B cell (primary cell): Measurements from ENCODE around the gene BNIPL. TPM values are rescaled to one million over a fixed set of nuclear protein-coding genes. Genes with fewer than 3 reads are reported as not detected.
A peak's percentile ranks its signal among the peaks of the same experiment; 100 is the strongest.

Source experiments
- ATAC-seq: fragments of 200-7000 bp; cut with Tn5 transposase; one replicate; pipeline ENCODE4 v1.10.0; 2021; ENCODE audit warnings: low read depth, mild to moderate bottlenecking, moderate number of reproducible peaks, moderate library complexity
- CTCF ChIA-PET: fragments of 350-600 bp; sonication (Branson Sonifier 250); formaldehyde crosslinking; loops from one replicate; lab custom pipeline; 2021; ENCODE audit warnings: antibody characterized with exemption, inconsistent platforms; lab: Charles Lee
- POLR2A ChIA-PET: fragments of 350-600 bp; sonication (Branson Sonifier 250); formaldehyde crosslinking; loops from one replicate; lab custom pipeline; 2021; ENCODE audit warnings: antibody characterized with exemption; lab: Charles Lee
- DNase-seq: peaks from one replicate; pipeline ENCODE4 v3.0.0; 2013
- H2AFZ ChIP-seq: 2 replicates; pipeline ENCODE4 v1.6.1; 2012; ENCODE audit warnings: mild to moderate bottlenecking, low read depth, low read length; ENCODE audit not compliant: insufficient read depth, poor library complexity, severe bottlenecking
- H3K27ac ChIP-seq, 2 donors: 1 replicate in 1 of 2; 2 replicates in 1 of 2; pipeline ENCODE4 v1.5.1; 2012 to 2013; ENCODE audit warnings: low read length in 2 of 2, mild to moderate bottlenecking in 2 of 2, moderate library complexity in 1 of 2
- H3K27me3 ChIP-seq, 4 experiments: fragments of 200-600 bp in 1 of 4; sonication (generic) in 1 of 4; replicated peaks in 1 of 4; 1 replicate in 2 of 4; 2 replicates in 2 of 4; pipeline versions ENCODE4 v1.6.1 to v1.7.0; 2013 to 2016; ENCODE audit warnings: low read length in 3 of 4, mild to moderate bottlenecking in 2 of 4, mixed read lengths in 1 of 4, moderate library complexity in 1 of 4; ENCODE audit not compliant: insufficient read depth in 4 of 4, control insufficient read depth in 3 of 4; ENCODE audit errors: control extremely low read depth in 1 of 4
- H3K36me3 ChIP-seq, 2 experiments: replicated peaks in 1 of 2; 1 replicate in 1 of 2; 2 replicates in 1 of 2; pipeline versions ENCODE4 v1.6.1 to v1.7.1; 2013; ENCODE audit warnings: low read length in 1 of 2; ENCODE audit not compliant: insufficient read depth in 2 of 2, control insufficient read depth in 1 of 2; ENCODE audit errors: control extremely low read depth in 1 of 2, extremely low read depth in 1 of 2
- H3K4me1 ChIP-seq, 2 donors: fragments of 200-600 bp in 1 of 2; sonication (generic) in 1 of 2; 1 replicate in 1 of 2; 2 replicates in 1 of 2; pipeline versions ENCODE4 v1.5.1 to v1.6.1; 2013 to 2017; ENCODE audit warnings: low read length in 2 of 2; ENCODE audit not compliant: control insufficient read depth in 2 of 2, insufficient read depth in 2 of 2
- H3K4me2 ChIP-seq: replicated peaks from 2 replicates; pipeline ENCODE3; 2012; ENCODE audit warnings: mild to moderate bottlenecking, low read depth, low read length; ENCODE audit not compliant: poor library complexity, severe bottlenecking
- H3K4me3 ChIP-seq, 5 experiments: fragments of 200-600 bp in 1 of 5; sonication (generic) in 1 of 5; 1 replicate in 3 of 5; 2 replicates in 2 of 5; pipeline versions ENCODE4 v1.5.1 to v1.7.0; 2011 to 2016; ENCODE audit warnings: low read length in 4 of 5, mild to moderate bottlenecking in 4 of 5, low read depth in 2 of 5, control low read depth in 1 of 5, moderate library complexity in 1 of 5; ENCODE audit not compliant: insufficient read depth in 1 of 5; ENCODE audit errors: control extremely low read depth in 1 of 5, extremely low read depth in 1 of 5
- H3K79me2 ChIP-seq: fragments of 200-600 bp; sonication (generic); one replicate; pipeline ENCODE4 v1.6.0; 2016; ENCODE audit warnings: low read length; ENCODE audit not compliant: control insufficient read depth, insufficient read depth
- H3K9ac ChIP-seq: fragments of 200-600 bp; sonication (generic); 2 replicates; pipeline ENCODE4 v1.6.1; 2017; ENCODE audit warnings: mild to moderate bottlenecking, low read length, moderate library complexity
- H3K9me3 ChIP-seq, 3 donors: one replicate each; pipeline versions ENCODE4 v1.6.1 to v1.7.1; 2013; ENCODE audit warnings: low read length in 2 of 3; ENCODE audit not compliant: control insufficient read depth in 2 of 3, insufficient read depth in 1 of 3; ENCODE audit errors: control extremely low read depth in 1 of 3
- H4K20me1 ChIP-seq: 2 replicates; pipeline ENCODE4 v1.6.0; 2012; ENCODE audit warnings: mild to moderate bottlenecking, low read length; ENCODE audit not compliant: insufficient read depth, control insufficient read depth, poor library complexity, severe bottlenecking
- H3K27ac Mint-ChIP-seq: one replicate; pipeline ENCODE4 v1.8.0; 2021; ENCODE audit warnings: mixed read lengths
- H3K27me3 Mint-ChIP-seq: one replicate; pipeline ENCODE4 v1.8.0; 2021; ENCODE audit warnings: mixed read lengths
- H3K4me1 Mint-ChIP-seq: one replicate; pipeline ENCODE4 v1.8.0; 2021; ENCODE audit warnings: mixed read lengths
- H3K4me3 Mint-ChIP-seq: one replicate; pipeline ENCODE4 v1.8.0; 2021; ENCODE audit warnings: mixed read lengths
- H3K9me3 Mint-ChIP-seq: one replicate; pipeline ENCODE4 v1.8.0; 2022; ENCODE audit warnings: mixed read lengths; ENCODE audit not compliant: insufficient read depth
- CTCF ChIP-seq: fragments of 200-600 bp; IDR thresholded peaks from one replicate; pipeline ENCODE4 v1.8.0; 2022; ENCODE audit warnings: antibody characterized with exemption, mild to moderate bottlenecking
- EZH2 ChIP-seq: IDR thresholded peaks from 2 replicates; pipeline ENCODE4 v1.6.1; 2012; ENCODE audit warnings: borderline replicate concordance, low read depth, mild to moderate bottlenecking, moderate library complexity, low read length; ENCODE audit not compliant: insufficient read depth, poor library complexity, severe bottlenecking
- WGBS: methylation state at CpG from one replicate; pipeline ENCODE4 v1.1.5; 2013; ENCODE audit warnings: missing lambda C conversion rate; ENCODE audit not compliant: insufficient coverage; 5-methylcytosine and 5-hydroxymethylcytosine counted together
- intact Hi-C: fragments of 100-400 bp; cut with micrococcal nuclease; formaldehyde crosslinking; loops from one replicate; pipeline ENCODE4 v1.10.0; 2022
- polyA plus RNA-seq: library from polyadenylated mRNA; depleted of rRNA; stranded (reverse); fragments of >200 nt; gene quantifications from 2 replicates; pipeline ENCODE4 v1.2.3, GENCODE V29; 2012
- total RNA-seq, 2 donors: library from RNA; stranded (reverse); fragments of 120-200 nt in 1 of 2; gene quantifications; 1 replicate in 1 of 2; 2 replicates in 1 of 2; pipeline versions ENCODE4 v1.2.3 to v1.2.4, GENCODE V29; 2013 to 2022

Gene BNIPL
- total and polyA plus RNA-seq, 2 donors (not counting 1 experiment from before 2014, with no cell fraction given) = 0.81 to 2.5 TPM

- H3K4me2 ChIP-seq = peak overlapping the region; percentile 97
- Mint-ChIP-seq H3K4me3 (peak overlapping the region; percentile 99), H3K9me3 (no peaks in the 10 kb centered on the region), H3K4me1 (peaks cover 38% of the 10 kb centered on the region), H3K27ac (peak overlapping the region; percentile 94), H3K27me3 (no peaks in the 10 kb centered on the region)
- H3K9me3 ChIP-seq = no peaks in the 10 kb centered on the region
- H3K4me3 ChIP-seq = peak overlapping the region; percentile 87 to 99 (median 97)
- H3K9ac ChIP-seq = peak overlapping the region; percentile 91
- TF ChIP-seq EZH2 = no peak
- no peak for TF ChIP-seq CTCF
- POLR2A ChIA-PET = interaction anchor here (0.6 to 4.5 kb wide), 4 partner anchors 10 to 52 kb away, joined by 3 to 36 read pairs (median 4); partner anchors contain the start of gene GABPB2
- peak overlapping the region in 1 of 2 donors; percentile 95 for H3K27ac ChIP-seq
- DNase-seq = no peak
- H2AFZ ChIP-seq = peak overlapping the region; percentile 90
- peaks cover 27 to 31% of the 10 kb centered on the region in 2 donors for H3K4me1 ChIP-seq
- no peak for ATAC-seq
- H4K20me1 ChIP-seq = peaks cover 9% of the 10 kb centered on the region
- H3K27me3 ChIP-seq = no peaks in the 10 kb centered on the region
- intact Hi-C loops = no loop called here
- peaks cover 0 to 10% of the 10 kb centered on the region in 2 experiments for H3K36me3 ChIP-seq
- CTCF ChIA-PET = interaction anchor here (0.8 to 9.2 kb wide), 7 partner anchors 12 to 96 kb away, joined by 3 to 82 read pairs (median 3); partner anchors contain the start of genes C1orf56, CERS2, GABPB2 and TNFAIP8L2
- WGBS = no CpG with 5 or more reads among the region's 4 CpGs
- peaks cover 50% of the 10 kb centered on the region for H3K79me2 ChIP-seq
Observed at GRCh38 chr1:151060657-151061421, 24.5 kb downstream of the BNIPL start.

- peaks cover 42% of the 10 kb centered on the region for H3K79me2 ChIP-seq
- intact Hi-C loops = no loop called here
Observed at GRCh38 chr1:151061704-151062103, 25.3 kb downstream of the BNIPL start.

More at GRCh38 chr1:151061704-151062103, 25.3 kb downstream of the BNIPL start:
- no peak for TF ChIP-seq EZH2
- TF ChIP-seq CTCF = no peak
- Histone ChIP-seq H3K27me3 (no peaks in the 10 kb centered on the region), H3K4me2 (no peak overlapping the region), H3K9me3 (no peaks in the 10 kb centered on the region), H3K27ac (no peak overlapping the region), H4K20me1 (peaks cover 6% of the 10 kb centered on the region), H3K4me3 (no peak overlapping the region), H3K9ac (no peak overlapping the region), H2AFZ (no peak overlapping the region), H3K4me1 (peaks cover 18 to 24% of the 10 kb centered on the region in 2 donors), H3K36me3 (peaks cover 0 to 3% of the 10 kb centered on the region in 2 experiments)
- Mint-ChIP-seq H3K4me3 (no peak overlapping the region), H3K9me3 (no peaks in the 10 kb centered on the region), H3K4me1 (peaks cover 29% of the 10 kb centered on the region), H3K27ac (no peak overlapping the region), H3K27me3 (no peaks in the 10 kb centered on the region)
- WGBS = no CpG with 5 or more reads among the region's 2 CpGs
- ChIA-PET CTCF (interaction anchor here (0.6 to 9.2 kb wide), 10 partner anchors 11 to 145 kb away, joined by 3 to 82 read pairs (median 4); partner anchors contain the start of genes C1orf56, CERS2 and GABPB2), POLR2A (interaction anchor here (0.7 to 4.5 kb wide), 3 partner anchors 9 to 439 kb away, joined by 3 to 36 read pairs (median 5); partner anchors contain the start of gene GABPB2)
- DNase-seq = no peak
- ATAC-seq = no peak
